Adrenal gland (tissue), 12 donors: Measurements from ENCODE around the gene ACY1. TPM values are rescaled to one million over a fixed set of nuclear protein-coding genes. Genes with fewer than 3 reads are reported as not detected.

ENCODE experiments used
- DNase-seq, 7 donors: peaks; one replicate each; pipeline ENCODE4 v3.0.0-alpha.2; 2019 to 2020
- H3K27ac ChIP-seq, 5 donors: fragments of 200-600 bp; sonication (generic) in 4 of 5; 1 replicate in 3 of 5; 2 replicates in 2 of 5; pipeline versions ENCODE4 v1.5.1 to v1.8.0; 2016 to 2020; ENCODE audit warnings: mild to moderate bottlenecking in 1 of 5
- H3K27me3 ChIP-seq: fragments of 200-600 bp; 2 replicates; pipeline ENCODE4 v1.8.0; 2021
- H3K36me3 ChIP-seq, 2 donors: fragments of 200-600 bp; replicated peaks in 1 of 2; 1 replicate in 1 of 2; 2 replicates in 1 of 2; pipeline versions ENCODE4 v1.5.1 to v1.8.0; 2018 to 2022
- H3K4me1 ChIP-seq, 2 donors: fragments of 200-600 bp; replicated peaks in 1 of 2; 1 replicate in 1 of 2; 2 replicates in 1 of 2; pipeline versions ENCODE4 v1.5.1 to v1.8.0; 2018 to 2021
- H3K4me3 ChIP-seq, 4 donors: fragments of 200-600 bp; sonication (generic) in 3 of 4; one replicate each; pipeline ENCODE4 v1.5.1; 2016 to 2018
- H3K9me3 ChIP-seq, 3 donors: fragments of 200-600 bp; sonication (generic) in 1 of 3; replicated peaks in 1 of 3; 1 replicate in 2 of 3; 2 replicates in 1 of 3; pipeline versions ENCODE4 v1.5.1 to v1.8.0; 2016 to 2021
- CTCF ChIP-seq, 6 experiments: fragments of 450-650 bp in 4 of 6; fragments of 200-600 bp in 2 of 6; sonication (generic) in 1 of 6; IDR thresholded peaks; 1 replicate in 5 of 6; 2 replicates in 1 of 6; pipeline versions ENCODE4 v1.5.1 to v1.8.0; 2016 to 2021; ENCODE audit warnings: antibody characterized with exemption in 6 of 6, mild to moderate bottlenecking in 2 of 6, moderate library complexity in 1 of 6
- POLR2A ChIP-seq, 2 donors: fragments of 450-650 bp; IDR thresholded peaks; one replicate each; pipeline ENCODE4 v1.6.1; 2017; ENCODE audit warnings: antibody characterized with exemption in 2 of 2, mild to moderate bottlenecking in 2 of 2, moderate library complexity in 1 of 2
- WGBS, 4 donors: extraction: QIAGEN DNeasy Blood & Tissue Kit in 2 of 4; methylation state at CpG; one replicate each; pipeline versions ENCODE4 v1.1.5 to v1.1.7; 2013 to 2017; 5-methylcytosine and 5-hydroxymethylcytosine counted together
- intact Hi-C, 2 donors: fragments of 100-400 bp; cut with DNase I; formaldehyde crosslinking; loops; one replicate each; pipeline versions ENCODE4 v1.14.1 to v1.15.0; 2022 to 2023
- polyA plus RNA-seq, 3 donors: library from polyadenylated mRNA; stranded (reverse); fragments of 200-250 nt in 2 of 3; fragments of 350-450 nt in 1 of 3; fragmentation: Illumina TruSeq in 1 of 3; extraction: RNeasy Lipid Tissue Mini Kit (QIAGEN cat#74804) in 1 of 3; gene quantifications; one replicate each; pipeline ENCODE4 v1.2.3, GENCODE V29; 2013 to 2014
- total RNA-seq, 9 donors: library from RNA; depleted of rRNA in 4 of 9; stranded (reverse); fragments of >200 nt in 4 of 9; fragments of 120-200 nt in 1 of 9; fragmentation: NEBNext Ultra II Directional in 1 of 9; extraction: Animal tissue kit (Norgen Biotek cat#: 25700) in 1 of 9; gene quantifications; one replicate each; pipeline versions ENCODE4 v1.1.0 to v1.2.4, GENCODE V29; 2013 to 2023
- donor health status: healthy with polysubstance abuse.
- donor health status: Bipolar disorder and iron deficiency.
- donor health status: DM: yes; HTN: yes; CAD: no.
- donor health status: DM: no; HTN: no; CAD: no.
- donor health status: DM: no; HTN: no; CAD: no.
- donor health status: DM: yes; HTN: yes; CAD: no.

ACY1 gene
- total and polyA plus RNA-seq, 12 donors, result 37.3 to 122 (median 74.2) TPM

- peak overlapping the region; percentile 13 to 87 (median 56) for H3K4me3 ChIP-seq
- peaks cover 0 to 29% of the 10 kb centered on the region in 2 donors for H3K36me3 ChIP-seq
- no peaks in the 10 kb centered on the region for H3K9me3 ChIP-seq
- no peaks in the 10 kb centered on the region for H3K27me3 ChIP-seq
- intact Hi-C loops, result loop anchor here in 1 of 2 donors (10.0 kb wide), 1 partner anchor 54 kb away; the partner anchor contains the start of gene RPL29
- WGBS, 4 donors, result 26 to 32% (median 28%) methylated on average over 13 of the region's 13 CpGs
- peak overlapping the region in 3 of 5 donors; percentile 61 to 89 (median 74) for H3K27ac ChIP-seq
- no peak for TF ChIP-seq CTCF (IDR thresholded peaks at IDR 0.05)
- no peak for TF ChIP-seq POLR2A (IDR thresholded peaks at IDR 0.05)
- peaks cover 31 to 37% of the 10 kb centered on the region in 2 donors for H3K4me1 ChIP-seq
- peak in 2 of 7 donors; percentile 10 to 19 for DNase-seq
These were observed 42.5 kb upstream of the ACY1 start for GRCh38 chr3:51940648-51941462.

- whole genome bisulfite sequencing, 4 donors, result 0% methylated on average over 3 to 20 of the region's 20 CpGs
- peak overlapping the region; percentile 13 to 87 (median 56) for H3K4me3 ChIP-seq
- peaks cover 0 to 28% of the 10 kb centered on the region in 2 donors for H3K36me3 ChIP-seq
- no peak for DNase-seq
- peaks cover 31 to 37% of the 10 kb centered on the region in 2 donors for H3K4me1 ChIP-seq
- peak overlapping the region in 3 of 5 donors; percentile 61 to 89 (median 74) for H3K27ac ChIP-seq
- H3K9me3 ChIP-seq, result no peaks in the 10 kb centered on the region
- no peaks in the 10 kb centered on the region for H3K27me3 ChIP-seq
- intact Hi-C loops, result loop anchor here in 1 of 2 donors (10.0 kb wide), 1 partner anchor 53 kb away; the partner anchor contains the start of gene RPL29
- TF ChIP-seq CTCF (IDR thresholded peaks at IDR 0.05) (no peak), POLR2A (IDR thresholded peaks at IDR 0.05) (peak in 1 of 2 donors; percentile 30)
These were observed 41.9 kb upstream of the ACY1 start for GRCh38 chr3:51941463-51941797.

DNA sequence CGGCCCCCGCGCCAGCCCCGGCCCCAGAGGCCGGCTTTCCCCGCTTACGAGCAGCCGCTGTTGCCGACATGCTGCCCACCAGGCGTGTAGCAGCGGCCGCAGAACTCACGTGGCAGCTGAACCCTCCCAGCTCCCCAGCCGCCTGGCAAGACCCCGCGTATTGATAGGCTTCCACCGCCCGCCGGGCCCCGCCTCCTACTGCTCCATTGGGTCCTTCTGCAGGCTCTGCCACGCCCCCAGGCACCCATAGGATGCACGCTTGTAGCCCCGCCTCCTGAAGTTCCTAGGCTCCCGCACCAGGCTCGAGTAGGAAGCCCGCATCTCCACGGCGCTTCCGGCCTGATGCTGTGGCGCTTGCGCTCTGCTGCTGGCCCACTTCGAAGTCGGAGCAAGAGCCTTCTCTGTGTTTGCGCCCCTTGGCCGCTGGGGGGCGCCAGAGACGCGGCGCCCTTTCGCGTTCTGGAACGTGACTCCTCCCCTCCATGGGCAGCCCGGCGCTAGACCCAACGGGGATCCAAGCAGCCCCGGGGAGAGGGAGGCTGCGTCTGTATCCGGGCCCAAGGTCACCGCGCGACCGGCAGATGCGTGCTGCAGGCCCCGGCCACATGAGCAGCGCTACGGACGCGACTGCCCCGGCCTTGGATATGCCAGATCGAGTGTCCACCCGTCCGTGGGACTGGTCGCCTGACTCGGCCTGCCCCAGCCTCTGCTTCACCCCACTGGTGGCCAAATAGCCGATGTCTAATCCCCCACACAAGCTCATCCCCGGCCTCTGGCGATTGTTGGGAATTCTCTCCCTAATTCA lies 41.3 kb upstream of the ACY1 start, which contains the start of the genes PARP3 and RRP9:
Gene PARP3 (plus strand): TSS at position 566 of the 805 bp plus-strand sequence. CDS start 993 bp downstream, outside the sequence.
Gene RRP9 (minus strand): TSS at position 107 of the 805 bp plus-strand sequence. CDS start 37 bp downstream, at position 70.
- TF ChIP-seq POLR2A (IDR thresholded peaks at IDR 0.05) (peak; percentile 51 to 77), CTCF (IDR thresholded peaks at IDR 0.05) (peak; percentile 99 to 100 (median 100))
- H3K4me3 ChIP-seq, result peak within 1 kb of the TSS; percentile 13 to 87 (median 56)
- WGBS, 4 donors, result 0 to 1% (median 0%) methylated on average over 18 to 67 of the region's 67 CpGs; no CpG with 5 or more reads in 1 of the 4 donors
- H3K9me3 ChIP-seq, result no peaks in the 10 kb centered on the region
- H3K36me3 ChIP-seq, result peaks cover 0 to 22% of the 10 kb centered on the region in 2 donors
- H3K27ac ChIP-seq, result peak within 1 kb of the TSS; percentile 97 to 99 (median 98)
- intact Hi-C loops, result loop anchor here in 1 of 2 donors (10.0 kb wide), 1 partner anchor 53 kb away; the partner anchor contains the start of gene RPL29
- H3K27me3 ChIP-seq, result no peaks in the 10 kb centered on the region
- H3K4me1 ChIP-seq, result peaks cover 31 to 37% of the 10 kb centered on the region in 2 donors
- DNase-seq, result peak; percentile 99 to 100 (median 100)
